Right atrium auricular region (tissue), 2 donors: ENCODE measurements around the gene SP140. TPM values are rescaled to one million over a fixed set of nuclear protein-coding genes. Genes with fewer than 3 reads are reported as not detected.

Experiments
- DNase-seq: peaks from one replicate; pipeline ENCODE4 v3.0.0-alpha.2; 2019; ENCODE audit warnings: low spot score
- H3K27ac ChIP-seq, 2 donors: fragments of 200-600 bp; sonication (generic); 1 replicate in 1 of 2; 2 replicates in 1 of 2; pipeline ENCODE4 v1.5.1; 2016 to 2019
- H3K27me3 ChIP-seq, 2 donors: fragments of 200-600 bp; sonication (generic); one replicate each; pipeline versions ENCODE4 v1.5.1 to v1.6.0; 2017 to 2019
- H3K36me3 ChIP-seq: fragments of 200-600 bp; sonication (generic); one replicate; pipeline ENCODE4 v1.5.1; 2016
- H3K4me1 ChIP-seq, 2 donors: fragments of 200-600 bp; sonication (generic); one replicate each; pipeline versions ENCODE4 v1.5.1 to v1.6.0; 2017 to 2019
- H3K4me3 ChIP-seq, 2 donors: fragments of 200-600 bp; sonication (generic); 1 replicate in 1 of 2; 2 replicates in 1 of 2; pipeline ENCODE4 v1.5.1; 2017 to 2019; ENCODE audit warnings: mild to moderate bottlenecking in 1 of 2, moderate library complexity in 1 of 2
- H3K9me3 ChIP-seq, 2 donors: fragments of 200-600 bp; sonication (generic); one replicate each; pipeline ENCODE4 v1.5.1; 2019
- CTCF ChIP-seq, 2 donors: fragments of 200-600 bp; sonication (generic); IDR thresholded peaks; one replicate each; pipeline ENCODE4 v1.5.1; 2019; ENCODE audit warnings: antibody characterized with exemption in 2 of 2
- total RNA-seq, 2 donors: library from RNA; depleted of rRNA; stranded (reverse); fragments of >200 nt; gene quantifications; one replicate each; pipeline ENCODE4 v1.1.0, GENCODE V29; 2016

Gene SP140
- under 1 TPM; 0.26 to 0.55 TPM for total RNA-seq

- no peak for TF ChIP-seq CTCF (IDR thresholded peaks at IDR 0.05)
- Histone ChIP-seq H3K4me1 (peaks cover 0 to 3% of the 10 kb centered on the region in 2 donors), H3K36me3 (no peaks in the 10 kb centered on the region), H3K9me3 (peaks cover 0 to 7% of the 10 kb centered on the region in 2 donors), H3K4me3 (no peak within 1 kb of the TSS), H3K27ac (no peak within 1 kb of the TSS), H3K27me3 (no peaks in the 10 kb centered on the region)
- peak; percentile 66 for DNase-seq
Observed at GRCh38 chr2:230225486-230225885, at the start of gene SP140. SP140 (plus strand) TSS chr2:230225736; CDS start chr2:230225845, 109 bp downstream.

- H3K4me1 ChIP-seq = no peaks in the 10 kb centered on the region
- H3K27me3 ChIP-seq = no peaks in the 10 kb centered on the region
- no peak for DNase-seq
- no peak overlapping the region for H3K4me3 ChIP-seq
- peaks cover 17% of the 10 kb centered on the region for H3K36me3 ChIP-seq
- H3K9me3 ChIP-seq = no peaks in the 10 kb centered on the region
- no peak for TF ChIP-seq CTCF (IDR thresholded peaks at IDR 0.05)
- H3K27ac ChIP-seq = no peak overlapping the region
Observed at GRCh38 chr2:230176996-230177395, 48.5 kb upstream of the SP140 start.

- Histone ChIP-seq H3K4me3 (no peak overlapping the region), H3K9me3 (no peaks in the 10 kb centered on the region), H3K4me1 (no peaks in the 10 kb centered on the region), H3K27me3 (no peaks in the 10 kb centered on the region), H3K36me3 (peaks cover 25% of the 10 kb centered on the region), H3K27ac (no peak overlapping the region)
- TF ChIP-seq CTCF (IDR thresholded peaks at IDR 0.05) = no peak
- no peak for DNase-seq
Observed at GRCh38 chr2:230178546-230179485, 46.7 kb upstream of the SP140 start.

- Histone ChIP-seq H3K9me3 (no peaks in the 10 kb centered on the region), H3K27me3 (no peaks in the 10 kb centered on the region), H3K4me1 (no peaks in the 10 kb centered on the region), H3K36me3 (peaks cover 25% of the 10 kb centered on the region), H3K27ac (no peak overlapping the region), H3K4me3 (no peak overlapping the region)
- no peak for TF ChIP-seq CTCF (IDR thresholded peaks at IDR 0.05)
- DNase-seq = no peak
Observed at GRCh38 chr2:230179907-230180306, 45.6 kb upstream of the SP140 start.

GRCh38 chr2:230181195-230181594 is 44.3 kb upstream of the SP140 start:
- no peaks in the 10 kb centered on the region for H3K27me3 ChIP-seq
- no peak for DNase-seq

More at GRCh38 chr2:230181195-230181594, 44.3 kb upstream of the SP140 start:
- TF ChIP-seq CTCF (IDR thresholded peaks at IDR 0.05) = no peak
- peaks cover 22% of the 10 kb centered on the region for H3K36me3 ChIP-seq
- no peaks in the 10 kb centered on the region for H3K4me1 ChIP-seq
- no peak overlapping the region for H3K27ac ChIP-seq
- H3K9me3 ChIP-seq = no peaks in the 10 kb centered on the region
- H3K4me3 ChIP-seq = no peak overlapping the region
